ENCODE measurements around the gene KAT6B. TPM values are rescaled to one million over a fixed set of nuclear protein-coding genes. Genes with fewer than 3 reads are reported as not detected.

Gene KAT6B
- total RNA-seq, 4 donors from 2014 or later: 34.2 to 84.2 (median 47.3) TPM

DNA sequence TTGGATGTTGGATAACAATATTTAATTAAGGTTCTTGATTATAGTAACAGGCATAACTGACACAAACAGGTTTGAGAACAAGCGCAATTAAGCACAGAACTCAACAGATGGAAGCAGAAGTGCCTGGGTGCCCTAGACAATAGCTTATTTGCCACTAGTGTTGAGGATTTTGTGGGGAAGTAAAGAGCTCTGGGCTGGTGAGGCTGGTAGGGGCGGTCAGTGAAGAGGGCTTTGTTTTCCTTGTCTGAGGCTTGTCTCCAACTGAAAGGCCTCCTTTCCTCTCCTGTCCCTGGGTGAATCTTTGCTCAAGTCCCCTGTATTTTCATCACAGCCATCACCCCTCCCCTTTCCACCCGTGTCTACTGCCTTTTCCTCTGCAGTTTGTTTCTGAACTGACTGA is 104.6 kb downstream of the KAT6B start:
- no peak for DNase-seq (ENCODE audit: low spot score in 2 of 2)
- H3K27me3 ChIP-seq: no peaks in the 10 kb centered on the region
- H3K36me3 ChIP-seq: no peaks in the 10 kb centered on the region
- peaks cover 41% of the 10 kb centered on the region for H3K4me1 ChIP-seq
- H3K4me3 ChIP-seq: no peak overlapping the region
- no peaks in the 10 kb centered on the region for H3K9me3 ChIP-seq
- WGBS: 77% methylated on average over 3 of the region's 3 CpGs
- no peak for TF ChIP-seq POLR2A (IDR thresholded peaks at IDR 0.05)
- no peak for TF ChIP-seq EP300 (IDR thresholded peaks at IDR 0.05)
- TF ChIP-seq POLR2AphosphoS5 (IDR thresholded peaks at IDR 0.05): no peak
- TF ChIP-seq, protein P1, sequence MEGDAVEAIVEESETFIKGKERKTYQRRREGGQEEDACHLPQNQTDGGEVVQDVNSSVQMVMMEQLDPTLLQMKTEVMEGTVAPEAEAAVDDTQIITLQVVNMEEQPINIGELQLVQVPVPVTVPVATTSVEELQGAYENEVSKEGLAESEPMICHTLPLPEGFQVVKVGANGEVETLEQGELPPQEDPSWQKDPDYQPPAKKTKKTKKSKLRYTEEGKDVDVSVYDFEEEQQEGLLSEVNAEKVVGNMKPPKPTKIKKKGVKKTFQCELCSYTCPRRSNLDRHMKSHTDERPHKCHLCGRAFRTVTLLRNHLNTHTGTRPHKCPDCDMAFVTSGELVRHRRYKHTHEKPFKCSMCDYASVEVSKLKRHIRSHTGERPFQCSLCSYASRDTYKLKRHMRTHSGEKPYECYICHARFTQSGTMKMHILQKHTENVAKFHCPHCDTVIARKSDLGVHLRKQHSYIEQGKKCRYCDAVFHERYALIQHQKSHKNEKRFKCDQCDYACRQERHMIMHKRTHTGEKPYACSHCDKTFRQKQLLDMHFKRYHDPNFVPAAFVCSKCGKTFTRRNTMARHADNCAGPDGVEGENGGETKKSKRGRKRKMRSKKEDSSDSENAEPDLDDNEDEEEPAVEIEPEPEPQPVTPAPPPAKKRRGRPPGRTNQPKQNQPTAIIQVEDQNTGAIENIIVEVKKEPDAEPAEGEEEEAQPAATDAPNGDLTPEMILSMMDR (IDR thresholded peaks at IDR 0.05): no peak
- no peak overlapping the region for H3K27ac ChIP-seq

- Histone ChIP-seq H3K27ac (no peak overlapping the region), H3K4me3 (no peak overlapping the region), H3K4me1 (peaks cover 33% of the 10 kb centered on the region), H3K27me3 (no peaks in the 10 kb centered on the region), H3K9me3 (no peaks in the 10 kb centered on the region), H3K36me3 (no peaks in the 10 kb centered on the region)
- 70% methylated on average over 3 of the region's 3 CpGs for whole genome bisulfite sequencing
- TF ChIP-seq POLR2A (IDR thresholded peaks at IDR 0.05): no peak
- TF ChIP-seq, protein P1 (IDR thresholded peaks at IDR 0.05): no peak
- no peak for TF ChIP-seq EP300 (IDR thresholded peaks at IDR 0.05)
- TF ChIP-seq POLR2AphosphoS5 (IDR thresholded peaks at IDR 0.05): no peak
- peak in 1 of 2 donors; percentile 72 for DNase-seq (ENCODE audit: low spot score in 2 of 2)
Measured at GRCh38 chr10:74932648-74933047, 106.2 kb downstream of the KAT6B start.

GRCh38 chr10:74934100-74934812 is 107.9 kb downstream of the KAT6B start:
- Histone ChIP-seq H3K27ac (no peak overlapping the region), H3K27me3 (no peaks in the 10 kb centered on the region), H3K4me1 (peaks cover 20% of the 10 kb centered on the region), H3K36me3 (no peaks in the 10 kb centered on the region), H3K9me3 (no peaks in the 10 kb centered on the region), H3K4me3 (no peak overlapping the region)
- 73% methylated on average over 12 of the region's 12 CpGs for WGBS
- TF ChIP-seq POLR2AphosphoS5 (IDR thresholded peaks at IDR 0.05) (no peak), POLR2A (IDR thresholded peaks at IDR 0.05) (no peak)
- no peak for DNase-seq (ENCODE audit: low spot score in 2 of 2)

- DNase-seq (ENCODE audit: low spot score in 2 of 2): no peak
- Histone ChIP-seq H3K27me3 (no peaks in the 10 kb centered on the region), H3K27ac (no peak overlapping the region), H3K4me3 (no peak overlapping the region), H3K36me3 (no peaks in the 10 kb centered on the region), H3K4me1 (peaks cover 10% of the 10 kb centered on the region), H3K9me3 (no peaks in the 10 kb centered on the region)
- TF ChIP-seq POLR2A (IDR thresholded peaks at IDR 0.05) (no peak), POLR2AphosphoS5 (IDR thresholded peaks at IDR 0.05) (no peak), EP300 (IDR thresholded peaks at IDR 0.05) (no peak)
- TF ChIP-seq, protein P1 (IDR thresholded peaks at IDR 0.05): no peak
- WGBS: 54% methylated on average over 6 of the region's 6 CpGs
Measured at GRCh38 chr10:74936577-74937265, 110.3 kb downstream of the KAT6B start.

DNA sequence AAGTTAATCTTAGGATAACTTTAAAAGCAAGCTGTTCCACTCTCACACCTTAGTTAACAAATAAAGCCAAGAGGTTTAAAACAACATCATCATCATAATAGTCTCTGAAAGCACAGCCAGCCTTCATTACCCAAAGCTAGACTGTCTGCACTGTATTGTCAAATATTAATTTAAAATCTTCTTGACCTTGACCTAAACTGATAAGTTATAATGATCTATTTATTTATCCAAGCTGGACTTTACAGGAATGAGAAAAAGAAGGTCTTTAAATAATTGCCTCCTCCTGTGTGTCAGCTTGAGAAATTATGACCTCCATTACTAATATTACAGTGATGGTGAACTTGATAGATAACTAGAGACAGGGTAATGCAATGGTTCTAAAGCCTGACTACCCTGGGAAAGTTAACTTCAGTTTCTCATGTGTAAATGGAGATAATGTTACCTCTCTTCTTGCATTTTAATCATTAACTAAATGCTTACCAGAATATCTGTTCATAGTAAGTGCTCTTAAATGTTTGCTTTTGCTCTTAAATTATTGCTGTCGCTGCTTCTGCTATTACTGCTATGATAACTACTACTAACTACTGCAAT is 111.0 kb downstream of the KAT6B start:
- Histone ChIP-seq H3K4me1 (peaks cover 10% of the 10 kb centered on the region), H3K4me3 (no peak overlapping the region), H3K27me3 (no peaks in the 10 kb centered on the region), H3K27ac (no peak overlapping the region), H3K36me3 (no peaks in the 10 kb centered on the region), H3K9me3 (no peaks in the 10 kb centered on the region)
- no peak for TF ChIP-seq POLR2AphosphoS5 (IDR thresholded peaks at IDR 0.05)
- no peak for TF ChIP-seq POLR2A (IDR thresholded peaks at IDR 0.05)
- no peak for TF ChIP-seq EP300 (IDR thresholded peaks at IDR 0.05)
- TF ChIP-seq, protein P1 (IDR thresholded peaks at IDR 0.05): no peak
- no peak for DNase-seq (ENCODE audit: low spot score in 2 of 2)
- WGBS: 81% methylated on average over 1 of the region's 1 CpG
